Activated CD8-positive, alpha-beta T cell treated with anti-CD3 and anti-CD28 coated beads, Interleukin-2, amount 10 ng/mL, durations not matched to agents 7 days and 5 days (primary cell): ENCODE measurements around the gene ACTR2. TPM values are rescaled to one million over a fixed set of nuclear protein-coding genes. Genes with fewer than 3 reads are reported as not detected.
"Not testable (repeated sequence)": the region's sequence is repeated elsewhere in the genome, so short reads cannot be mapped to it uniquely, and the experiment has no call there.

Experiments used
- ATAC-seq: fragments of 150-1000 bp; cut with Tn5 transposase; one replicate; pipeline ENCODE4 v1.10.0; 2021; ENCODE audit warnings: moderate library complexity
- CTCF ChIA-PET: fragments of 350-600 bp; sonication (Branson Sonifier 250); formaldehyde crosslinking; loops from one replicate; lab custom pipeline; 2021; ENCODE audit warnings: antibody characterized with exemption; lab: Charles Lee
- POLR2A ChIA-PET: fragments of 350-600 bp; sonication (Branson Sonifier 250); formaldehyde crosslinking; loops from one replicate; lab custom pipeline; 2021; ENCODE audit warnings: antibody characterized with exemption; lab: Charles Lee
- DNase-seq: peaks from one replicate; pipeline ENCODE4 v3.0.0-alpha.2; 2020
- H3K27ac Mint-ChIP-seq: one replicate; pipeline ENCODE4 v1.8.0; 2021; ENCODE audit warnings: mild to moderate bottlenecking, mixed read lengths
- H3K27me3 Mint-ChIP-seq: one replicate; pipeline ENCODE4 v1.8.0; 2021; ENCODE audit warnings: low read depth, mixed read lengths
- H3K36me3 Mint-ChIP-seq: one replicate; pipeline ENCODE4 v1.8.0; 2021; ENCODE audit warnings: low read depth, mixed read lengths
- H3K4me1 Mint-ChIP-seq: one replicate; pipeline ENCODE4 v1.8.0; 2021; ENCODE audit warnings: low read depth, mixed read lengths
- H3K4me3 Mint-ChIP-seq: one replicate; pipeline ENCODE4 v1.8.0; 2021; ENCODE audit warnings: mild to moderate bottlenecking, mixed read lengths
- H3K9me3 Mint-ChIP-seq: one replicate; pipeline ENCODE4 v1.8.0; 2022; ENCODE audit warnings: mixed read lengths; ENCODE audit not compliant: insufficient read depth
- total RNA-seq, 2 experiments: library from RNA; stranded (reverse); gene quantifications; one replicate each; pipeline ENCODE4 v1.2.3, GENCODE V29; 2021

The ACTR2 gene
- 100 to 1,000 TPM; 478 to 493 TPM for total RNA-seq

GRCh38 chr2:65227456-65228262, at the start of gene ACTR2:
Gene ACTR2 (plus strand): TSS chr2:65227831. CDS start chr2:65227910, 79 bp downstream.
- Mint-ChIP-seq H3K27ac (peak within 1 kb of the TSS; percentile 100), H3K4me3 (peak within 1 kb of the TSS; percentile 99), H3K27me3 (no peaks in the 10 kb centered on the region)

DNA sequence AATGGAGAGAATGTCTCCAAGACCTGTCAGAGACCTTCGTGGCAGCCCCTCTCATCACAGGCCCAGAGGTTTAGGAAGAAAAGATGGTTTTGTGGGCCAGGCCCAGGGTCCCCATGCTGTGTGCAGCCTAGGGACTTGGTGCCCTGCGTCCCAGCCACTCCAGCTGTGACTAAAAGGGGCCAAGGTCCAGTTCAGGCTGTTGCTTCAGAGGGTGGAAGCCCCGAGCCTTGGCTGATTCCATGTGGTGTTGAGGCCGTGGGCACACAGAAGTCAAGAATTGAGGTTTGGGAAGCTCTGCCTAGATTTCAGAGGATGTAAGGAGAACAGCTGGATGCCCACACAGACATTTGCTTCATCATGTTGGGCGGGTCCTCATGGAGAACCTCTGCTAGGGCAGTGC, 45.1 kb upstream of the ACTR2 start:
- Mint-ChIP-seq H3K36me3 (no peaks in the 10 kb centered on the region), H3K4me1 (peaks cover 9% of the 10 kb centered on the region), H3K27ac (no peak overlapping the region), H3K4me3 (no peak overlapping the region), H3K27me3 (peaks cover 7% of the 10 kb centered on the region), H3K9me3 (no peaks in the 10 kb centered on the region)
- ATAC-seq (no peak), DNase-seq (no peak)
- CTCF ChIA-PET: no interaction called here
- POLR2A ChIA-PET: no interaction called here

More at GRCh38 chr2:65227456-65228262, at the start of gene ACTR2:
- CTCF ChIA-PET: interaction anchor here (0.6 to 3.2 kb wide), 9 partner anchors 10 to 163 kb away, joined by 3 to 12 read pairs (median 3); partner anchors contain the start of gene RAB1A
- peak; percentile 93 for ATAC-seq
- POLR2A ChIA-PET: interaction anchor here (0.6 to 2.9 kb wide), 42 partner anchors 8 to 1640 kb away, joined by 3 to 29 read pairs (median 4); partner anchors contain the start of genes AFTPH, CEP68, RAB1A and SPRED2
- Mint-ChIP-seq H3K36me3 (peaks cover 30% of the 10 kb centered on the region), H3K9me3 (no peaks in the 10 kb centered on the region), H3K4me1 (peaks cover 34% of the 10 kb centered on the region)
- DNase-seq: peak; percentile 97

DNA sequence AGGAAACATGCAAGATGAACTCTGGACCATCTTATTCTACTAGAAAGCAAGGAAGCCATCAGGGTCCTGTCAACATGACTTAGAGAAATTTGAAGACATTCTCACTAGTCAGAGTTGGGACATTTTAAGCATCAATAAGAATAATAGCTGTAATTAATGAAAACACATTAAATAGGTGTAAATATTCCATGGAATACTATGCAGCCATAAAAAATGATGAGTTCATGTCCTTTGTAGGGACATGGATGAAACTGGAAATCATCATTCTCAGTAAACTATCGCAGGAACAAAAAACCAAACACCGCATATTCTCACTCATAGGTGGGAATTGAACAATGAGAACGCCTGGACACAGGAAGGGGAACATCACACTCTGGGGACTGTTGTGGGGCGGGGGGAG, 44.2 kb upstream of the ACTR2 start:
- peaks cover 11% of the 10 kb centered on the region for H3K4me1 Mint-ChIP-seq
- H3K9me3 Mint-ChIP-seq, DNase-seq, ATAC-seq, H3K27ac Mint-ChIP-seq, CTCF ChIA-PET, H3K27me3 Mint-ChIP-seq, H3K36me3 Mint-ChIP-seq, POLR2A ChIA-PET, H3K4me3 Mint-ChIP-seq: not testable (repeated sequence)

- CTCF ChIA-PET: interaction anchor here (0.6 to 5.8 kb wide), 4 partner anchors 120 to 273 kb away, joined by 3 to 56 read pairs (median 5); no protein-coding TSS in a partner anchor
- POLR2A ChIA-PET: interaction anchor here (1.4 kb wide), 1 partner anchor 43 kb away, joined by 4 read pairs; the partner anchor contains the start of gene ACTR2
- Mint-ChIP-seq H3K4me1 (peaks cover 11% of the 10 kb centered on the region), H3K27ac (no peak overlapping the region), H3K36me3 (no peaks in the 10 kb centered on the region), H3K9me3 (no peaks in the 10 kb centered on the region), H3K4me3 (no peak overlapping the region), H3K27me3 (peaks cover 8% of the 10 kb centered on the region)
- DNase-seq (no peak), ATAC-seq (no peak)
These were observed 42.6 kb upstream of the ACTR2 start for GRCh38 chr2:65185012-65185411.

GRCh38 chr2:65186093-65186868, 41.4 kb upstream of the ACTR2 start:
- ATAC-seq (no peak), DNase-seq (no peak)
- ChIA-PET CTCF (interaction anchor here (0.7 to 5.8 kb wide), 31 partner anchors 8 to 388 kb away, joined by 3 to 56 read pairs (median 4); partner anchors contain the start of genes ACTR2, CEP68 and RAB1A), POLR2A (interaction anchor here (0.7 to 1.4 kb wide), 2 partner anchors 41 to 1090 kb away, joined by 3 to 4 read pairs; partner anchors contain the start of gene ACTR2)
- H3K27me3 Mint-ChIP-seq: peaks cover 3% of the 10 kb centered on the region
- H3K27ac Mint-ChIP-seq: no peak overlapping the region
- peaks cover 11% of the 10 kb centered on the region for H3K4me1 Mint-ChIP-seq
- no peaks in the 10 kb centered on the region for H3K9me3 Mint-ChIP-seq
- H3K4me3 Mint-ChIP-seq: no peak overlapping the region
- no peaks in the 10 kb centered on the region for H3K36me3 Mint-ChIP-seq

DNA sequence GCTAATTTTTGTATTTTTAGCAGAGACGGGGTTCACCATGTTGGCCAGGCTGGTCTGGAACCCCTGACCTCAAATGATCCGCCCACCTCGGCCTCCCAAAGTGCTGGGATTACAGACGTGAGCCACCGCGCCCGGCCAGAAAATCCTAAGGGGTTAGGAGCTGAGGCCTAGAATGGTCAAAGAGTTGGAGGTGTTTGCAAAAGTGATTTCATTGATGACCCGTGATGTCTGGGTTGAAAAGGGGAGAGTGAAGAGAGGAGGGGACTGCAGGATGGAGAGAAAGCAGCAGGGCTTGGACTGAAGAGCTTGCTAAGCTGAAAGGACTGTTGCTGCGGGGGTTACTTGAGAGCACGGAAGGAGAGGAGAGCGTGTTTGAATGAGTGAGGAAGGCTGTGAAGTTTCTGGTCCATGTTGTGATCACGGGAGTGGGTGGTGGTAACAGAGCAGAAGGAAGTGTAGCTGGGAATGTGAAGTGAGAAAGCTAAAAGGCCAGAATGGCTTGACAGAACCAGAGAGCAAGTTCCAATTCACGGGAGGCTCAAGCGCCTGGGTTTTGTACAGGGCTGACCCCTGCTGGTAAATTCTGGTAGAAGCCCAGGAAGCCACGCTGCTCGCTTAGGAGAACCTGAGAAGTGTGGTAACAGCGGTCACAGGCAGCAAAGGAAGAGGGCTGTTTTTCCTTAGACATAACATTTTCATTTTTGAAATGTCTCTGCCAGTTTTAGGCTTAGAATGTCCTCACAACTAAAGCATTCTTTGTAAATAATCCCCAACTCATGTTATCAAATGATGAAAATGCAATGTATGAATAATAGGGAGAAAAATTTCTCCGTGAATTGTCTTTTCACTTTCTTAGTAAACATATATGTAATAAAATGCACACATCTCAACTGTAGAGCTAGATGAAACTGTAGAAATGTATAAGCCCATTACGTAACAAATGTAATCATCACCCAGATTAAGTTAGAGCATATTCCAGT, 40.5 kb upstream of the ACTR2 start:
- POLR2A ChIA-PET: no interaction called here
- CTCF ChIA-PET: interaction anchor here (0.7 to 5.8 kb wide), 31 partner anchors 9 to 387 kb away, joined by 3 to 56 read pairs (median 4); partner anchors contain the start of genes ACTR2, CEP68 and RAB1A
- no peaks in the 10 kb centered on the region for H3K36me3 Mint-ChIP-seq
- H3K4me3 Mint-ChIP-seq: no peak overlapping the region
- H3K27ac Mint-ChIP-seq: no peak overlapping the region
- no peaks in the 10 kb centered on the region for H3K9me3 Mint-ChIP-seq
- ATAC-seq (peak; percentile 98), DNase-seq (peak; percentile 78)
- H3K27me3 Mint-ChIP-seq: peaks cover 3% of the 10 kb centered on the region
- peaks cover 11% of the 10 kb centered on the region for H3K4me1 Mint-ChIP-seq

DNA sequence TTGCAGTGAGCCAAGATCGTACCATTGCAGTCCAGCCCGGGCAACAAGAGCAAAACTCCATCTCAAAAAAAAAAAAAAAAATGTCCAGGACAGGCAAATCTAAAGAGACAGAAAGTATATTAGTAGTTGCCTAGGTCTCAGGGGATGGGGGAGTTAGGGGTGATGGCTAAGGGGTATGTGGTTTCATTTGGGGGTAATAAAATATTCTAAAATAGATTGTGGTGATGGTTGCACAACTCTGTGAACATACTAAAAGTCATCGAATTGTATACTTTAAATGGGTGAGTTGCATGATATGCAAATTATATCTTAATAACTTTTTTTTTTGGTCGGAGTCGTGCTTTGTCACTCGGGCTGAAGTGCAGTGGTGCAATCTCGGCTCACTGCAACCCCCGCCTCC, 34.2 kb upstream of the ACTR2 start:
- ChIA-PET POLR2A (no interaction called here), CTCF (no interaction called here)
- DNase-seq (no peak), ATAC-seq (no peak)
- H3K27ac Mint-ChIP-seq: no peak overlapping the region
- H3K4me3 Mint-ChIP-seq: no peak overlapping the region
- H3K27me3 Mint-ChIP-seq: peaks cover 8% of the 10 kb centered on the region
- no peaks in the 10 kb centered on the region for H3K36me3 Mint-ChIP-seq
- no peaks in the 10 kb centered on the region for H3K9me3 Mint-ChIP-seq
- H3K4me1 Mint-ChIP-seq: no peaks in the 10 kb centered on the region

DNA sequence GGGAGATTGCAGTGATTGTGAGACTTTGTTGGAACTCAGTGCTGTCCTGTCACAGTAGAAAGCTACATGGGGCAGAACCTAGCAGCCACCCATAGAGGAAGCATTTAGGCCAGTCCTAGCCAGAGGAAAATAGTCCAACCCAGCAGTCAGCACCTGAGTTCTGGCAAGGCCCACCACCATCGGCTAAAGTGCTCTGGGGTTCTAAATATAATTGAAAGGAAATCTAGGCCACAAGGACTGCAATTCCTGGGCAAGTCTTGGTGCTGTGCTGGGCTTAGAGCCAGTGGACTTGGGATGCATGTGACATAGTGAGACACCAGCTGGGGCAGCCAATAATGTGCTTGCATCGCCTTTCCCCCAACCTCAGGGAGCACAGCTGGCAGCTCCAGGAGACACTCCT, 28.9 kb upstream of the ACTR2 start:
- Mint-ChIP-seq H3K4me3 (no peak overlapping the region), H3K9me3 (no peaks in the 10 kb centered on the region), H3K27ac (no peak overlapping the region), H3K27me3 (peaks cover 10% of the 10 kb centered on the region), H3K36me3 (no peaks in the 10 kb centered on the region), H3K4me1 (no peaks in the 10 kb centered on the region)
- ATAC-seq (no peak), DNase-seq (no peak)
- CTCF ChIA-PET: no interaction called here
- POLR2A ChIA-PET: no interaction called here

DNA sequence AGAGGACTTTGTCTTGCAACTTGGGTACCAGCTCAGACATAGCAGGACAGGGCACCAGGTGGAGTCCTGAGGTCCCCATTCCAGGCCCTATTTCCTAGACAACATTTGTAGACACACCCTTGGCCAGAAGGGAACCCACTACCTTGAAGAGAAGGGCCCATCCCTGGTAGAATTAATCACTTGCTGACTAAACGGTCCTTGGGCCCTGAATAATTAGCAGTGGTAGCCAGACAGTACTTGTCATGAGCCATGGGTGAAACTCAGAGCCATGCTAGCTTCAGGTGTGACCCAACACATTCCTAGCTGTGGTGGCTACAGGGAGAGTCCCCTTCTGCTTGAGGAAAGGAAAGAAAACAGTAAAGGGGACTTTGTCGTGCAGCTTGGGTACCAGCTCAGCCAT, 28.5 kb upstream of the ACTR2 start:
- peaks cover 10% of the 10 kb centered on the region for H3K27me3 Mint-ChIP-seq
- H3K36me3 Mint-ChIP-seq: no peaks in the 10 kb centered on the region
- no peaks in the 10 kb centered on the region for H3K4me1 Mint-ChIP-seq
- ATAC-seq: no peak
- H3K9me3 Mint-ChIP-seq: no peaks in the 10 kb centered on the region
- no peak overlapping the region for H3K27ac Mint-ChIP-seq
- ChIA-PET CTCF (interaction anchor here (0.6 kb wide), 1 partner anchor 1302 kb away, joined by 5 read pairs; no protein-coding TSS in a partner anchor), POLR2A (no interaction called here)
- no peak for DNase-seq
- no peak overlapping the region for H3K4me3 Mint-ChIP-seq

GRCh38 chr2:65199891-65200290, 27.7 kb upstream of the ACTR2 start:
- CTCF ChIA-PET: interaction anchor here (1.8 kb wide), 1 partner anchor 13 kb away, joined by 6 read pairs; no protein-coding TSS in a partner anchor
- H3K9me3 Mint-ChIP-seq: no peaks in the 10 kb centered on the region
- no peak overlapping the region for H3K4me3 Mint-ChIP-seq
- H3K36me3 Mint-ChIP-seq: peaks cover 1% of the 10 kb centered on the region
- no peak for DNase-seq
- POLR2A ChIA-PET: no interaction called here
- H3K4me1 Mint-ChIP-seq: no peaks in the 10 kb centered on the region
- ATAC-seq: no peak
- no peak overlapping the region for H3K27ac Mint-ChIP-seq
- H3K27me3 Mint-ChIP-seq: peaks cover 9% of the 10 kb centered on the region
